Measurements from ENCODE around the gene ELOVL5. TPM values are rescaled to one million over a fixed set of nuclear protein-coding genes. Genes with fewer than 3 reads are reported as not detected.
A peak's percentile ranks its signal among the peaks of the same experiment; 100 is the strongest.

Gene ELOVL5
- total RNA-seq, 1 experiment from 2014 or later: 121 TPM

DNA sequence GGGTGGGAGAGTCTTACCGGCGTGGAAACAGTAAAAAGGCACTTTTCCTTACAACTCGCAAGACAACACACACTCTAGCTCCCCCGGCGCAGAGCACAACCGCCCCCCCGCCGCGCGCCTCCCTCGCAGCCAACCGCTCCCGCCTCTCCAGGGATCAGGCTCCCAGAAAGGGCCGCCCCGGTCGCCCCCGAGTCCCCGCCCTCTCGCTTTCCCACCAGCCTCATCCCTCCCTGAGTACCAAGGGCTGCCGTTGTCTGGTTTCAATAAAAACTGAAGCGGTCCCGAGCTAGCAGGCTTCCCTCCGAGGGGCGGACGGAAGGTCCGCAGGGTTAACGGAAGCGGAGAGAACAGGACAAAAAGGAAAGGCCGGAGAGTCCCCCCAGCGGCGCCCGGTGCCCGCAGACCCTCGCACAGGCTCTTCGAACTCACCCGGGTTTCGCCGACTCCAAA, 804 bp downstream of the ELOVL5 start:
- Histone ChIP-seq H2AK5ac (ENCODE audit: insufficient read length, low read length) (no peak overlapping the region), H3T11ph (ENCODE audit: low read length) (no peak overlapping the region), H4K8ac (replicated peaks; ENCODE audit: insufficient read length, low read depth, low read length) (no peak overlapping the region), H2BK120ac (ENCODE audit: low read depth, low read length, poor library complexity, severe bottlenecking) (no peak overlapping the region), H3K14ac (ENCODE audit: insufficient read depth, low read length) (0 out of 2 replicates have a peak overlapping the region, but pooled peaks have one; percentile 95), H3K79me1 (ENCODE audit: insufficient read depth, low read depth, low read length, poor library complexity, severe bottlenecking) (peaks cover 7% of the 10 kb centered on the region), H3K27ac (ENCODE audit: insufficient read length, low read depth, low read length) (no peak overlapping the region), H4K20me1 (ENCODE audit: control insufficient read depth, insufficient read depth, insufficient read length) (no peaks in the 10 kb centered on the region), H3K9ac (ENCODE audit: extremely low read depth, insufficient read length, low read length) (peak overlapping the region; percentile 32), H4K5ac (ENCODE audit: insufficient read length, low read depth, low read length) (no peak overlapping the region), H3K4me2 (ENCODE audit: insufficient read depth, insufficient read length, low read length) (peak overlapping the region; percentile 89), H2BK15ac (ENCODE audit: low read depth, low read length) (no peak overlapping the region), H3K27me3 (ENCODE audit: insufficient read depth, low read length) (no peaks in the 10 kb centered on the region), H4K91ac (ENCODE audit: insufficient read length, low read depth, low read length) (no peak overlapping the region), H3K4me1 (ENCODE audit: insufficient read depth, low read length) (0 out of 2 replicates have a peak, but pooled peaks cover 2% of the 10 kb centered on the region), H3K79me2 (ENCODE audit: insufficient read depth, low read length) (peaks cover 45% of the 10 kb centered on the region), H3K9me3 (ENCODE audit: control insufficient read depth, low read depth, low read length) (no peaks in the 10 kb centered on the region), H3K56ac (ENCODE audit: insufficient read length, low read depth, low read length) (no peak overlapping the region), H3K23ac (ENCODE audit: insufficient read length, low read depth, low read length) (no peak overlapping the region), H2BK5ac (ENCODE audit: insufficient read length, low read length) (no peak overlapping the region), H3K4ac (ENCODE audit: low read depth, low read length) (no peak overlapping the region), H2AFZ (ENCODE audit: low read length) (no peak overlapping the region), H2BK20ac (ENCODE audit: low read depth, low read length, poor library complexity, severe bottlenecking) (no peak overlapping the region), H3K18ac (ENCODE audit: insufficient read length, low read depth, low read length) (peak overlapping the region; percentile 9), H2BK12ac (ENCODE audit: insufficient read length, low read depth, low read length) (no peak overlapping the region), H3K23me2 (ENCODE audit: insufficient read length, low read depth, low read length, poor library complexity, severe bottlenecking) (peaks cover 3% of the 10 kb centered on the region)
- WGBS (ENCODE audit: extremely low coverage, insufficient read length, low lambda C conversion rate): no CpG with 5 or more reads among the region's 38 CpGs
- TF ChIP-seq, protein P1, sequence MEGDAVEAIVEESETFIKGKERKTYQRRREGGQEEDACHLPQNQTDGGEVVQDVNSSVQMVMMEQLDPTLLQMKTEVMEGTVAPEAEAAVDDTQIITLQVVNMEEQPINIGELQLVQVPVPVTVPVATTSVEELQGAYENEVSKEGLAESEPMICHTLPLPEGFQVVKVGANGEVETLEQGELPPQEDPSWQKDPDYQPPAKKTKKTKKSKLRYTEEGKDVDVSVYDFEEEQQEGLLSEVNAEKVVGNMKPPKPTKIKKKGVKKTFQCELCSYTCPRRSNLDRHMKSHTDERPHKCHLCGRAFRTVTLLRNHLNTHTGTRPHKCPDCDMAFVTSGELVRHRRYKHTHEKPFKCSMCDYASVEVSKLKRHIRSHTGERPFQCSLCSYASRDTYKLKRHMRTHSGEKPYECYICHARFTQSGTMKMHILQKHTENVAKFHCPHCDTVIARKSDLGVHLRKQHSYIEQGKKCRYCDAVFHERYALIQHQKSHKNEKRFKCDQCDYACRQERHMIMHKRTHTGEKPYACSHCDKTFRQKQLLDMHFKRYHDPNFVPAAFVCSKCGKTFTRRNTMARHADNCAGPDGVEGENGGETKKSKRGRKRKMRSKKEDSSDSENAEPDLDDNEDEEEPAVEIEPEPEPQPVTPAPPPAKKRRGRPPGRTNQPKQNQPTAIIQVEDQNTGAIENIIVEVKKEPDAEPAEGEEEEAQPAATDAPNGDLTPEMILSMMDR (conservative IDR thresholded peaks at IDR 0.05): no peak
- Mint-ChIP-seq H3K27me3 (ENCODE audit: low read depth) (peaks cover 17% of the 10 kb centered on the region), H3K36me3 (ENCODE audit: insufficient read depth in 1 of 3, low read depth in 3 of 3) (peaks cover 4 to 8% (median 6%) of the 10 kb centered on the region in 3 experiments; a peak in 6 of 7 replicates), H3K9me3 (no peaks in the 10 kb centered on the region), H3K4me3 (peak overlapping the region; percentile 91 to 96), H3K27ac (peak overlapping the region; percentile 78 to 93 (median 91); a peak in 6 of 7 replicates), H3K4me1 (peaks cover 28 to 32% of the 10 kb centered on the region in 2 experiments)
- peak; percentile 56 for DNase-seq

Measured in H9 (cell line).